RWPE1 (cell line): ENCODE measurements around the gene NETO2.
A peak's percentile ranks its signal among the peaks of the same experiment; 100 is the strongest.
"Not testable (repeated sequence)": the region's sequence is repeated elsewhere in the genome, so short reads cannot be mapped to it uniquely, and the experiment has no call there.

Experiments
- CTCF ChIA-PET: fragments of 350-600 bp; sonication (Branson Sonifier 250); formaldehyde crosslinking; extraction: SDS; loops from one replicate; lab custom pipeline; 2021; lab: Yijun Ruan, JAX
- POLR2A ChIA-PET: fragments of 400-600 bp; formaldehyde crosslinking; extraction: SDS; loops from one replicate; lab custom pipeline; 2020; ENCODE audit warnings: antibody characterized with exemption; ENCODE audit not compliant: low non-redundant PET; lab: Yijun Ruan, JAX
- DNase-seq: peaks from one replicate; pipeline ENCODE4 v3.0.0; 2012; ENCODE audit warnings: low spot score
- H3K27ac ChIP-seq: fragments of 450-650 bp; 2 replicates; pipeline ENCODE4 v1.5.1; 2017
- TF ChIP-seq, protein P1 (sequence below): fragments of 450-650 bp; conservative IDR thresholded peaks from 2 replicates; pipeline ENCODE4 v1.5.1; 2017; ENCODE audit warnings: low read depth, mild to moderate bottlenecking

Gene NETO2

DNA sequence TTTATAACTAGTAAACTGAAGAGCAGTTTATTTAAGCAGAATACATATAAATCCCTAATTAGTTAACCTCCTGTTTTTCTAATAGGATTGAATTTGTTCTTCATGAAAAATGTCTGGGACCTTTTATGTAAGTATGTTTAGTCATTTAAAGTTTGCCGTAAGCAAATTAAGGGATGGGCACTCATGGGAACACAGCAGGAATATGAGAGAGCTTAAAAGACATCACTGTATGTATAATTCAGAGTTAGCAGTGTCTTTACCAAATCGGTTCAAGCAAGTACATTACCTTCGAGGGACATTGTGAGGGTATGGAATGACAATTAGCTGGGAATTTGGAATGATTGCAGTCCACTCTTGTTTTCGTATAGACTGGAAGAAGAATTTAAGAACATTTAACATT lies 17.7 kb upstream of the NETO2 start:
- DNase-seq: no peak
- ChIA-PET POLR2A (no interaction called here), CTCF (no interaction called here)
- TF ChIP-seq, protein P1, sequence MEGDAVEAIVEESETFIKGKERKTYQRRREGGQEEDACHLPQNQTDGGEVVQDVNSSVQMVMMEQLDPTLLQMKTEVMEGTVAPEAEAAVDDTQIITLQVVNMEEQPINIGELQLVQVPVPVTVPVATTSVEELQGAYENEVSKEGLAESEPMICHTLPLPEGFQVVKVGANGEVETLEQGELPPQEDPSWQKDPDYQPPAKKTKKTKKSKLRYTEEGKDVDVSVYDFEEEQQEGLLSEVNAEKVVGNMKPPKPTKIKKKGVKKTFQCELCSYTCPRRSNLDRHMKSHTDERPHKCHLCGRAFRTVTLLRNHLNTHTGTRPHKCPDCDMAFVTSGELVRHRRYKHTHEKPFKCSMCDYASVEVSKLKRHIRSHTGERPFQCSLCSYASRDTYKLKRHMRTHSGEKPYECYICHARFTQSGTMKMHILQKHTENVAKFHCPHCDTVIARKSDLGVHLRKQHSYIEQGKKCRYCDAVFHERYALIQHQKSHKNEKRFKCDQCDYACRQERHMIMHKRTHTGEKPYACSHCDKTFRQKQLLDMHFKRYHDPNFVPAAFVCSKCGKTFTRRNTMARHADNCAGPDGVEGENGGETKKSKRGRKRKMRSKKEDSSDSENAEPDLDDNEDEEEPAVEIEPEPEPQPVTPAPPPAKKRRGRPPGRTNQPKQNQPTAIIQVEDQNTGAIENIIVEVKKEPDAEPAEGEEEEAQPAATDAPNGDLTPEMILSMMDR: no peak
- H3K27ac ChIP-seq: no peak overlapping the region

DNA sequence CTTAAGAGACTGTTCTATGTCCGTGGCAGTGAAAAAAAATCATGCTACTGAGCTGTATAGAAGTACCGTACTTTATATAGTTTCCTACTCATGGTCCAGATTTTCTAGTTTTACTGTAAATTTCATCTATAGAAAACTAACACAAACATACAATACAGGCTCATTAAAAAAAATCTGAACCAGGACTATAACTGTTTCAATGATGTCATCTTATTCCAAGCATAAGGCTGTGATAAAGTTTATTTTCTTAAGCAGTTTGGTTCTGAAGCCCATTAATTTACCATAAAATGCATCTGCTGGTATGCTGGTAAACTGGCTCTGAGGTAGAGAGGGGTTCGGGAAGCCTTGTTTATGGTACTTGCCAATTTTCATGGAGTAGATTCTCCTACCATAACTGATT lies 16.7 kb upstream of the NETO2 start:
- ChIA-PET CTCF (no interaction called here), POLR2A (no interaction called here)
- no peak overlapping the region for H3K27ac ChIP-seq
- TF ChIP-seq, protein P1: no peak
- DNase-seq: no peak

DNA sequence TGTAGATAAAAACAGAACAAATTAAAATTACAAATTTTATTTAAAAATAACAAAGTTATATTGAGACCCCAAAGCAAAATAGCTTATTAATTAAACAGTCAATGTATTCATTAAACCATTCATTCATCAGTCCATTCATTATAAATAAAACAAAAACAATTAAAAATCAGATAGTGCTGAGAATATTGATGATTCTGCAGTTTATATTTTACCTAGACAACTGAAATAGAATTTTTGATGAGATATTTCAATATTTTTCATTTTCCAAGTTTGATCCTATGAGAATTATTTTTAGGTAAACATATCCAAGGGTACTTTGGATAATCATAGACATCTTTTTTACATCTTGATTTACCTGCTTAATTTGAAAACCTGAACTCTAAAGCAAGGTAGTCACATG lies 15.2 kb upstream of the NETO2 start:
- ChIA-PET POLR2A (no interaction called here), CTCF (interaction anchor here (0.6 to 0.7 kb wide), 2 partner anchors 90 to 280 kb away, joined by 3 read pairs; no protein-coding TSS in a partner anchor)
- no peak for DNase-seq
- H3K27ac ChIP-seq: no peak overlapping the region
- TF ChIP-seq, protein P1: no peak

DNA sequence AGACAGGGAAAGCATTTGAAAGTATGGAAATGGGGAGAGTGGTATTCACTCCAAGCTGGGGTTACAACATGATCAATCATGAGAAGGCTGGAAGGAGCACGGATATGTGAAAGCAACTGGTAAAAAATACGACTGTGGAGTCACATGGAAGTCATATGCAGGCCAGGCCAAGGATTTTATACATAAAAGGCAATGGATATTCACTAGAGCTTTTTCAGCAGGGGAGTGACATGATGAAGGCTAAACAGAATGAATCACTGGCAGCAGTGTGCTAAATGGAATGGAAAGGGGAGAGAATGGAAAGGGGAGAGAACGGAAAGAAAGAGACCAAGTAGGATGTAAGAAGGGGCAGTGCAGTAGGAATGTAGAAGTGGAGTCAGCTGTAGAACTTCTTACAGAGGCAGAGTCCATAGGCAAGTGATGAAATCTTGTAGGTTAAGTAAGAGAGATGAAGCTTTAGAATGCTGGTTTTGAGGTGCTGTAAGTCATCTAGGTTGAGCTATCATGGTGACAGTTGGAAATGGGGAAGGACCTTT lies 13.0 kb upstream of the NETO2 start:
- ChIA-PET POLR2A (no interaction called here), CTCF (interaction anchor here (0.5 kb wide), 1 partner anchor 1024 kb away, joined by 3 read pairs; no protein-coding TSS in a partner anchor)
- H3K27ac ChIP-seq: no peak overlapping the region
- no peak for DNase-seq
- TF ChIP-seq, protein P1: no peak

DNA sequence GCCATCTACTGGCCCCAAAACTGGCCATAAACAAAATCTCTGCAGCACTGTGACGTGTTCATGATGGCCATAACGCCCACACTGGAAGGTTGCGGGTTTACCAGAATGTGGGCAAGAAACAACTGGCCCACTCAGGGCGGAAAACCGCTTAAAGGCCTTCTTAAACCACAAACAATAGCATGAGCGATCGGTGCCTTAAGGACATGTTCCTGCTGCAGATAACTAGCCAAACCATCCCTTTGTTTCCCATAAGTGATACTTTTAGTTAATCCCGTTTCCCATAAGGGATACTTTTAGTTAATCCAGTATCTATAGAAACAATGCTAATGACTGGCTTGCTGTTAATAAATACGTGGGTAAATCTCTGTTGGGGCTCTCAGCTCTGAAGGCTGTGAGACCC lies 8.8 kb upstream of the NETO2 start:
- POLR2A ChIA-PET, CTCF ChIA-PET, DNase-seq, H3K27ac ChIP-seq: not testable (repeated sequence)

DNA sequence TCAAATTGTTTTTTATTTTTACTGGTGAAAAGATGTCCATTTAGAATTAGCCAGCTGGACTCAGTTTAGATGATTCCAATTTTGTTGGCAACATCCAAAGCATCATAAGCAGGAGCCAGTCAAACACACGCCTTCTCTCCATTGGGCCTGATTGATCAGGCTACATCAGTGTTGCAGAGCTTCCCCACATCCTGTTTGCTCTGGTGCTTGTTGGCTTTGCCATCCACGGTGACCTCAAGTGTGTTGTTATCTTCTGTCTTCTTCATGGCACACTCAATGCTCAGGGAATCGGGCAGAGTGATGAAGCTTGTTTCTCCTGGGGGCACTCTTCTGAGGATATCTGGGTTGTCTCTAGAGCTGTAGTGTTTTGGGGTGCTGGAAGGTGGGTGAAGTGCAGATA lies 6.3 kb upstream of the NETO2 start:
- TF ChIP-seq, protein P1: no peak
- no peak for DNase-seq
- no peak overlapping the region for H3K27ac ChIP-seq
- ChIA-PET CTCF (no interaction called here), POLR2A (no interaction called here)

DNA sequence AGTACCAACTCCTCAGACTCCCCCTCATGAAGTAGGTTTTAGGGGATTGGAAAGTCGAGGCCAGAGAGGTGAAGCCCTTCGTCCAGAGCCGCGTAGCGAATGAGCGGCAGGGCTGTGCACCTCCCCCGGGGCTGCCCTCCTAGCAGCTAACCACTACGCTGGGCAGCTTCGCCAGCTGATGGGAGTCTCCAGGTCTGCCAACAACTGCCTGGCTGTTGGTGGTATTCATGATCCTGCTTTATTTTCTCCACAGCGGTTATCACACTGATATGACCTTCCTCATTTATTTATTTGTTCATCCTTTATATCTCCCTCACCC lies 773 bp upstream of the NETO2 start:
- DNase-seq: no peak
- CTCF ChIA-PET: interaction anchor here (0.6 to 1.8 kb wide), 7 partner anchors 27 to 1014 kb away, joined by 3 to 8 read pairs (median 4); no protein-coding TSS in a partner anchor
- POLR2A ChIA-PET: interaction anchor here (0.5 kb wide), 1 partner anchor 53 kb away, joined by 3 read pairs; no protein-coding TSS in a partner anchor
- H3K27ac ChIP-seq: peak overlapping the region; percentile 77; the same call in 1 of the 2 replicates
- TF ChIP-seq, protein P1: no peak
